NCI-H1417 treated with DMSO at 0.1 percent for 48 hours (cell line): ENCODE measurements around the gene KIF26A.
"Not testable (repeated sequence)": the region's sequence is repeated elsewhere in the genome, so short reads cannot be mapped to it uniquely, and the experiment has no call there.

ENCODE experiments used
- DNase-seq: peaks from one replicate; lab custom pipeline; 2025; lab: John Stamatoyannopoulos, UW

The KIF26A gene

DNA sequence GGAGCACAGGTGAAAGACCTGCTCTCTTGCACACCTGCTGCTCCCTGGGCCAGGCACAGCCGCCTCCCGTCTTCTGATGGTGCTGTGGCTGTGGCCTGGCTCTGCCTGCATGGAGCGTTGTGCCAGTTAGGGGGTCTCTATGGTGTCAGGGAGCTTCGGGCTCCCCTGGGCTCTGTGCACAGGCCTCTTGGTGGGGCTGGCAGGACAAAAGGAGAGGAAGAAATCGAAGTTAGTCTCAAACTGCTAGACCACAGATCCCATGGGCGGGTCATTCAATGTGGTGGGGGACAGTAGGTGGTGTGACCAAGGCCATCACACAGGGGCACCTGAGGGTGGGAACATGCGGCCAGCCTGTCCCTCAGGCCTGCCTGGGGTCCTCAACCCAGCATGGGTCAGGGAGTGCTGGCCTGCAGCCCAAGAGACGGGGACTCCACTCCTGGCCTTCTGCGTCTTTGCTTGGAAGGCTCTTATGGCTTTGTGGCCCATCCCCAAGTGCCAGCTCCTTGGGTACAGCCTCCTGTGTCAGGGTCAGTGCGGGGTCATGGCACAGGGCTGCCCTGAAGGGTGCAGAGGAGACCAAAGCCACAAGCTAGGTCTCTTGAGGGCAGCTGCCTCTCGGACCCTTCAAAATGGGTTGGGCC, 84.1 kb downstream of the KIF26A start:
- DNase-seq, result no peak

- DNase-seq, result no peak
Observed at GRCh38 chr14:104223101-104224041, 85.0 kb downstream of the KIF26A start.

GRCh38 chr14:104224131-104224505, 85.7 kb downstream of the KIF26A start:
- DNase-seq, result no peak

- no peak for DNase-seq
Observed at GRCh38 chr14:104224506-104225277, 86.3 kb downstream of the KIF26A start.

GRCh38 chr14:104225278-104226190, 87.1 kb downstream of the KIF26A start:
- not testable (repeated sequence) for DNase-seq

GRCh38 chr14:104226421-104227383, 88.3 kb downstream of the KIF26A start:
- DNase-seq, result no peak

GRCh38 chr14:104227806-104228205, 89.4 kb downstream of the KIF26A start:
- no peak for DNase-seq

DNA sequence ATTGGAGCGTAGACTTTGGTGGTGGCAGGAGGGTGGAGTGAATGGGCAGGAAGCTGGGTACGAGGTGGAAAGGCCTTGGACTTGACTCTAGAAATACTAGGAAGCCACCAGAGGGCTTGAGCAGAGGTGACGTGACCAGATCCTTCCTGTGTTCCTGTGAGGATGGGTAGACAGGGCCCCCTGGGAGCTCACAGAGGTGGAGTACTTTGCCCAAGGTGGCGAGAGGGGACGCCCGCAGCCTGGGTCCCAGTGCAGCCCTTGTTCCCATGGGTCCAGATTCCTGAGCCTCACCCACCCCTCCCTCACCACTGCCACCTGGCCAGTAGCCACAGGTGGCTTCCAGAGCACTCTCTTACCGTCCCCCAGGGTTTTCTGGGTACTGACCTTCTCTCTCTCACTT, 89.8 kb downstream of the KIF26A start:
- DNase-seq, result no peak

DNA sequence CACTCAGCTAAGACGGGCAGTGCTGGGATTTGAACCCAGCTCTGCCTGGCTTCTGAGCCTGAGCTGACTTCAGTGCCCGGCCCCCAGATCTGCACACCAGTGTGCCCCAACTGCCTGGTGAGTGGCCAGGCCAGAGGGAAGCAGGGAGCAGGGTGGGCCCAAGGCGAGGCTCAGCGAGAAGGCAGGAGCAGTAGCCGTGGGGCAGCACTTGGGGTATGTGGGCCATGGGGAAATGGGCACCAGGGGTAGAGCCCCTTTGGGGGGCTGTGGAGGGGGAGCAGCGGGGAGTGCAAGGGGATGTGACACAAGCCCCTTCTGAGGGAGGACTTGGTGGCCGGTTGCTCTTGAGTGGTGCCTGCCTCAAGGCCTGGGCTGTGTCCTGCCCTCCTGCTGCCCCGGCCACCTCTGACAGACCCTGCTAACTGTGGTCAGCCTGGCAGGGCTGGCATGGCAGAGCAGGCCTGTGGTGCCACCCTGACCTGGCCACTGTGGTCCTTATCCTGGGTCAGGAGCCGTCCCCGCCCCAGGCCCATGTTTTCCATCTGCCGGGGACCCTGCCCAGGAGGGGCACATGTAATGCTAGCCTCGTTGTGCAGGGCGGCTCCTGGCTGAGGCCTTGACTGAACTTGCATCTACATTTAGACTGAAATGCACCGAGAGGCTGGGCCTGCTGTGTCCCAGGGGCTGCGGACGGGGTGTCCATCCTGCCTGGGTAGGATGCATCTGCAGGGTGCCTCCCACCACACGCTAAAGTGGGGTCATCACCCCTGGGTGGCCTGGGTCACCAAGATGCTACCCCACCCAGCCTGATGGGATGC, 90.5 kb downstream of the KIF26A start:
- no peak for DNase-seq

DNA sequence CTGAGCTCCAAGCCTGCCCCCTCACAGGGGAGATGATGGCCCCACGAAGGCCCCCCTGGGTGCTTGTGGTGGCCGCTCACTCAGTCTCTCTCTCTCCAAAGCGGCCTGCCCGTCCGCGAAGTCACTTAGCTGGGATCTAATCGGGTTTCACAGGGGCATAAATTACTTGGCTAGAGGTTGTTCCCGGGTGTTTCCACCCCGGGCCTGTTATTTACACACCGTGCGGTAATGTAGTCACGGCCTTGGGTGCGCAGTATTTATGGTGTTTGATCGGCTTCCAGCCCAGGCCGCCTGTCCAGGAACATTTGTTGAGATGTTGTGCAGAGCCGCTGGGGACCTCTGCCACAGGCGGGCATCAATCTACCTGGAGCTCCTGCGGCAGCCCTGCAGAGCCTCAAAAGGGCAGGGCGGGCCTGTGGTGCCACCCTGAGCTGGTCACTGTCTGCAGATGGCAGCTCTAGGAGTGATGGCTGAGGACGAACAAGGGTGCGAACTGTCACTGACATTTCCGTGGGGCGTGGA, 91.2 kb downstream of the KIF26A start:
- no peak for DNase-seq

- DNase-seq, result no peak
Observed at GRCh38 chr14:104230119-104230815, 91.9 kb downstream of the KIF26A start.
